NK-92 treated with Interleukin-12 subunit alpha and Interleukin-12 subunit beta, amount 100 ng/mL, for 24 hours (cell line): ENCODE data around the gene CAMK2A.

Experiments
- DNase-seq: peaks from one replicate; lab custom pipeline; 2025; lab: John Stamatoyannopoulos, UW

Gene CAMK2A

GRCh38 chr5:150289551-150290390 lies at the start of gene CAMK2A:
Gene CAMK2A (minus strand): TSS chr5:150289773. CDS start chr5:150289625, 148 bp downstream.
- no peak for DNase-seq

- no peak for DNase-seq
Observed at GRCh38 chr5:150339165-150339564, 49.6 kb upstream of the CAMK2A start.

- no peak for DNase-seq
Observed at GRCh38 chr5:150338546-150338945, 49.0 kb upstream of the CAMK2A start.

GRCh38 chr5:150335778-150336177 lies 46.2 kb upstream of the CAMK2A start:
- no peak for DNase-seq

GRCh38 chr5:150333400-150333799 lies 43.8 kb upstream of the CAMK2A start:
- no peak for DNase-seq

- DNase-seq: no peak
Observed at GRCh38 chr5:150329881-150330876, 40.6 kb upstream of the CAMK2A start.

GRCh38 chr5:150329038-150329437 lies 39.5 kb upstream of the CAMK2A start:
- DNase-seq: no peak

GRCh38 chr5:150328515-150328914 lies 38.9 kb upstream of the CAMK2A start:
- no peak for DNase-seq

GRCh38 chr5:150327139-150327538 lies 37.6 kb upstream of the CAMK2A start:
- DNase-seq: no peak

GRCh38 chr5:150326707-150327106 lies 37.1 kb upstream of the CAMK2A start:
- DNase-seq: no peak

- no peak for DNase-seq
Observed at GRCh38 chr5:150325426-150325825, 35.9 kb upstream of the CAMK2A start.

GRCh38 chr5:150323819-150324218 lies 34.2 kb upstream of the CAMK2A start:
- DNase-seq: no peak

GRCh38 chr5:150323092-150323491 lies 33.5 kb upstream of the CAMK2A start:
- DNase-seq: no peak

GRCh38 chr5:150322202-150322601 lies 32.6 kb upstream of the CAMK2A start:
- DNase-seq: peak; percentile 32

- DNase-seq: no peak
Observed at GRCh38 chr5:150321784-150322183, 32.2 kb upstream of the CAMK2A start.

GRCh38 chr5:150321211-150321610 lies 31.6 kb upstream of the CAMK2A start:
- DNase-seq: no peak

- DNase-seq: peak; percentile 45
Observed at GRCh38 chr5:150320044-150320613, 30.6 kb upstream of the CAMK2A start.

- DNase-seq: no peak
Observed at GRCh38 chr5:150319484-150319790, 29.9 kb upstream of the CAMK2A start.

- DNase-seq: no peak
Observed at GRCh38 chr5:150318613-150319483, 29.3 kb upstream of the CAMK2A start.

GRCh38 chr5:150317048-150318003 lies 27.8 kb upstream of the CAMK2A start:
- peak; percentile 84 for DNase-seq
